Mesothelial cell of epicardium (in vitro differentiated cells): ENCODE data around the gene DZIP1L. TPM values are rescaled to one million over a fixed set of nuclear protein-coding genes. Genes with fewer than 3 reads are reported as not detected.
A peak's percentile ranks its signal among the peaks of the same experiment; 100 is the strongest.

ENCODE experiments used
- DNase-seq, 2 experiments: peaks; one replicate each; pipeline ENCODE4 v3.0.0; 2021; ENCODE audit warnings: low spot score in 2 of 2; ENCODE audit not compliant: unreplicated experiment in 2 of 2
- H3K27ac Mint-ChIP-seq: 2 replicates; pipeline ENCODE4 v1.8.0; 2021; ENCODE audit warnings: mixed read lengths
- H3K27me3 Mint-ChIP-seq: 2 replicates; pipeline ENCODE4 v1.8.0; 2021; ENCODE audit warnings: low read depth, mixed read lengths
- H3K36me3 Mint-ChIP-seq: 2 replicates; pipeline ENCODE4 v1.8.0; 2021; ENCODE audit warnings: mixed read lengths
- H3K4me1 Mint-ChIP-seq: 2 replicates; pipeline ENCODE4 v1.8.0; 2021; ENCODE audit warnings: mixed read lengths
- H3K4me3 Mint-ChIP-seq: 2 replicates; pipeline ENCODE4 v1.8.0; 2021; ENCODE audit warnings: mild to moderate bottlenecking, moderate library complexity, mixed read lengths
- H3K9me3 Mint-ChIP-seq: 2 replicates; pipeline ENCODE4 v1.8.0; 2021; ENCODE audit warnings: mixed read lengths
- CTCF ChIP-seq: fragments of 200-600 bp; sonication (generic); IDR thresholded peaks from one replicate; pipeline ENCODE4 v1.5.0; 2021; ENCODE audit warnings: antibody characterized with exemption; ENCODE audit not compliant: unreplicated experiment
- total RNA-seq: library from RNA; stranded (reverse); gene quantifications from 3 replicates; pipeline ENCODE4 v1.2.1, GENCODE V29; 2021

DZIP1L gene
- total RNA-seq, 1 donor from 2014 or later = 26.5 TPM

GRCh38 chr3:138070006-138070405 lies 45.4 kb downstream of the DZIP1L start:
- H3K27me3 Mint-ChIP-seq = no peaks in the 10 kb centered on the region
- DNase-seq = no peak
- H3K4me1 Mint-ChIP-seq = no peaks in the 10 kb centered on the region
- no peak overlapping the region for H3K27ac Mint-ChIP-seq
- no peak overlapping the region for H3K4me3 Mint-ChIP-seq
- peaks cover 16% of the 10 kb centered on the region for H3K36me3 Mint-ChIP-seq
- no peak for TF ChIP-seq CTCF
- H3K9me3 Mint-ChIP-seq = peaks cover 12% of the 10 kb centered on the region

GRCh38 chr3:138068579-138069174 lies 46.7 kb downstream of the DZIP1L start:
- TF ChIP-seq CTCF = peak; percentile 85
- peak; percentile 74 to 83 for DNase-seq
- H3K27me3 Mint-ChIP-seq = no peaks in the 10 kb centered on the region

GRCh38 chr3:138068046-138068445 lies 47.4 kb downstream of the DZIP1L start:
- Mint-ChIP-seq H3K4me1 (no peaks in the 10 kb centered on the region), H3K27me3 (no peaks in the 10 kb centered on the region), H3K9me3 (no peaks in the 10 kb centered on the region), H3K27ac (no peak overlapping the region), H3K4me3 (no peak overlapping the region), H3K36me3 (peaks cover 7% of the 10 kb centered on the region)
- no peak for DNase-seq
- TF ChIP-seq CTCF = no peak

More at GRCh38 chr3:138068579-138069174, 46.7 kb downstream of the DZIP1L start:
- Mint-ChIP-seq H3K4me3 (no peak overlapping the region), H3K9me3 (peaks cover 2% of the 10 kb centered on the region), H3K4me1 (no peaks in the 10 kb centered on the region), H3K36me3 (peaks cover 10% of the 10 kb centered on the region), H3K27ac (no peak overlapping the region)

- H3K4me1 Mint-ChIP-seq = no peaks in the 10 kb centered on the region
- H3K27ac Mint-ChIP-seq = no peak overlapping the region
- H3K36me3 Mint-ChIP-seq = peaks cover 7% of the 10 kb centered on the region
- no peaks in the 10 kb centered on the region for H3K9me3 Mint-ChIP-seq
- no peaks in the 10 kb centered on the region for H3K27me3 Mint-ChIP-seq
- no peak for DNase-seq
- no peak for TF ChIP-seq CTCF
- no peak overlapping the region for H3K4me3 Mint-ChIP-seq
These were observed 48.4 kb downstream of the DZIP1L start for GRCh38 chr3:138066972-138067371.

- DNase-seq = no peak
- no peak overlapping the region for H3K4me3 Mint-ChIP-seq
- no peaks in the 10 kb centered on the region for H3K9me3 Mint-ChIP-seq
- peaks cover 10% of the 10 kb centered on the region for H3K36me3 Mint-ChIP-seq
- no peak overlapping the region for H3K27ac Mint-ChIP-seq
- H3K4me1 Mint-ChIP-seq = no peaks in the 10 kb centered on the region
- no peak for TF ChIP-seq CTCF
- no peaks in the 10 kb centered on the region for H3K27me3 Mint-ChIP-seq
These were observed 49.0 kb downstream of the DZIP1L start for GRCh38 chr3:138066383-138066782.

GRCh38 chr3:138065949-138066348 lies 49.5 kb downstream of the DZIP1L start:
- H3K9me3 Mint-ChIP-seq = no peaks in the 10 kb centered on the region
- TF ChIP-seq CTCF = no peak

More at GRCh38 chr3:138065949-138066348, 49.5 kb downstream of the DZIP1L start:
- Mint-ChIP-seq H3K4me3 (no peak overlapping the region), H3K4me1 (no peaks in the 10 kb centered on the region), H3K27ac (no peak overlapping the region), H3K27me3 (no peaks in the 10 kb centered on the region), H3K36me3 (peaks cover 12% of the 10 kb centered on the region)
- no peak for DNase-seq
